Measurements from ENCODE around the gene DIP2B.
"Not testable (repeated sequence)": the region's sequence is repeated elsewhere in the genome, so short reads cannot be mapped to it uniquely, and the experiment has no call there.

DIP2B gene

GRCh38 chr12:50768813-50769212 lies 264.0 kb downstream of the DIP2B start:
- DNase-seq (ENCODE audit: low spot score): not testable (repeated sequence)

- DNase-seq (ENCODE audit: low spot score): no peak
These were observed 266.6 kb downstream of the DIP2B start for GRCh38 chr12:50771409-50771808.

GRCh38 chr12:50772470-50772869 lies 267.7 kb downstream of the DIP2B start:
- DNase-seq (ENCODE audit: low spot score): no peak

- DNase-seq (ENCODE audit: low spot score): no peak
These were observed 268.1 kb downstream of the DIP2B start for GRCh38 chr12:50772877-50773276.

- DNase-seq (ENCODE audit: low spot score): no peak
These were observed 270.5 kb downstream of the DIP2B start for GRCh38 chr12:50775251-50775650.

- DNase-seq (ENCODE audit: low spot score): no peak
These were observed 272.3 kb downstream of the DIP2B start for GRCh38 chr12:50776749-50777728.

GRCh38 chr12:50778663-50779590 lies 274.1 kb downstream of the DIP2B start:
- no peak for DNase-seq (ENCODE audit: low spot score)

GRCh38 chr12:50780013-50780412 lies 275.2 kb downstream of the DIP2B start:
- no peak for DNase-seq (ENCODE audit: low spot score)

GRCh38 chr12:50784501-50784900 lies 279.7 kb downstream of the DIP2B start:
- no peak for DNase-seq (ENCODE audit: low spot score)

- no peak for DNase-seq (ENCODE audit: low spot score)
These were observed 280.7 kb downstream of the DIP2B start for GRCh38 chr12:50785406-50786001.

- DNase-seq (ENCODE audit: low spot score): no peak
These were observed 281.9 kb downstream of the DIP2B start for GRCh38 chr12:50786498-50787231.

- DNase-seq (ENCODE audit: low spot score): no peak
These were observed 282.8 kb downstream of the DIP2B start for GRCh38 chr12:50787618-50788017.

GRCh38 chr12:50788561-50788960 lies 283.8 kb downstream of the DIP2B start:
- DNase-seq (ENCODE audit: low spot score): no peak

GRCh38 chr12:50790081-50790480 lies 285.3 kb downstream of the DIP2B start:
- no peak for DNase-seq (ENCODE audit: low spot score)
